Measurements from ENCODE around the gene CDKN2AIPNL. TPM values are rescaled to one million over a fixed set of nuclear protein-coding genes. Genes with fewer than 3 reads are reported as not detected.
A peak's percentile ranks its signal among the peaks of the same experiment; 100 is the strongest.

CDKN2AIPNL gene
- total RNA-seq, 2 donors from 2014 or later = 51.8 to 62.0 TPM

DNA sequence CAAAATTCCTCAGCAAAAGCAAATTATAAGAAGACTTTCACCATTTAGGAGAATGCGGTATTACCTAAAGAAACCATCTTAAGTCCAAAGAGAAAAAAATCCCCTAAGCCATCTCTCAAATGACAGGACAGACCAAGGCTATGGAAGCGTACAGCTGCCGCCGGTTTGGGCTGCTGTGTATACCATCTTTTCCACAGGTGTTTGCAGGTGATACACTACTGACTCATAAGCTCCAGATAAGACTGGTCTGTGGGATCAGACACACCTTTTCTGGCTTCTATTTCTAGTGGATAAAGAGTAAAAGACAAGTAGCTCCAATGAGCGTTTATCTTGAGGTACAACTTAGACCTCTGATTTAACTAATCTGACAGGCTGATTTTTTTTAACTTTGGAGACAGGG, 7.7 kb downstream of the CDKN2AIPNL start:
- Mint-ChIP-seq H3K27ac (no peak overlapping the region), H3K27me3 (ENCODE audit: insufficient read depth) (no peaks in the 10 kb centered on the region), H3K36me3 (ENCODE audit: low read depth) (peaks cover 38% of the 10 kb centered on the region), H3K4me1 (no peaks in the 10 kb centered on the region), H3K4me3 (no peak overlapping the region), H3K9me3 (no peaks in the 10 kb centered on the region)
- H3K9me3 ChIP-seq (ENCODE audit: control insufficient read depth, low read length) = no peaks in the 10 kb centered on the region
- WGBS, 2 experiments (ENCODE audit: insufficient coverage in 1 of 2, insufficient read length in 1 of 2) = 94 to 95% methylated on average over 4 to 5 of the region's 5 CpGs
- TF ChIP-seq, protein P1, sequence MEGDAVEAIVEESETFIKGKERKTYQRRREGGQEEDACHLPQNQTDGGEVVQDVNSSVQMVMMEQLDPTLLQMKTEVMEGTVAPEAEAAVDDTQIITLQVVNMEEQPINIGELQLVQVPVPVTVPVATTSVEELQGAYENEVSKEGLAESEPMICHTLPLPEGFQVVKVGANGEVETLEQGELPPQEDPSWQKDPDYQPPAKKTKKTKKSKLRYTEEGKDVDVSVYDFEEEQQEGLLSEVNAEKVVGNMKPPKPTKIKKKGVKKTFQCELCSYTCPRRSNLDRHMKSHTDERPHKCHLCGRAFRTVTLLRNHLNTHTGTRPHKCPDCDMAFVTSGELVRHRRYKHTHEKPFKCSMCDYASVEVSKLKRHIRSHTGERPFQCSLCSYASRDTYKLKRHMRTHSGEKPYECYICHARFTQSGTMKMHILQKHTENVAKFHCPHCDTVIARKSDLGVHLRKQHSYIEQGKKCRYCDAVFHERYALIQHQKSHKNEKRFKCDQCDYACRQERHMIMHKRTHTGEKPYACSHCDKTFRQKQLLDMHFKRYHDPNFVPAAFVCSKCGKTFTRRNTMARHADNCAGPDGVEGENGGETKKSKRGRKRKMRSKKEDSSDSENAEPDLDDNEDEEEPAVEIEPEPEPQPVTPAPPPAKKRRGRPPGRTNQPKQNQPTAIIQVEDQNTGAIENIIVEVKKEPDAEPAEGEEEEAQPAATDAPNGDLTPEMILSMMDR (conservative IDR thresholded peaks at IDR 0.05) = no peak
- DNase-seq = no peak
- H3K4me3 ChIP-seq (ENCODE audit: low read length) = no peak overlapping the region
- H3K27ac ChIP-seq (ENCODE audit: low read depth, low read length) = no peak overlapping the region
- H3K36me3 ChIP-seq (ENCODE audit: control insufficient read depth, insufficient read depth, low read length) = peaks cover 24% of the 10 kb centered on the region
- H3K27me3 ChIP-seq (ENCODE audit: control insufficient read depth, insufficient read depth, low read length, poor library complexity, severe bottlenecking) = no peaks in the 10 kb centered on the region
- H3K4me1 ChIP-seq (ENCODE audit: control insufficient read depth, insufficient read depth, low read length) = no peaks in the 10 kb centered on the region
- H3K9ac ChIP-seq (ENCODE audit: extremely low read depth, low read length, poor library complexity, severe bottlenecking) = no peak overlapping the region

GRCh38 chr5:134398609-134399155, 13.0 kb downstream of the CDKN2AIPNL start:
- no peak overlapping the region for H3K27ac Mint-ChIP-seq
- peaks cover 49% of the 10 kb centered on the region for H3K36me3 Mint-ChIP-seq (ENCODE audit: low read depth)
- Histone ChIP-seq H3K36me3 (ENCODE audit: control insufficient read depth, insufficient read depth, low read length) (peaks cover 52% of the 10 kb centered on the region), H3K27ac (ENCODE audit: low read depth, low read length) (no peak overlapping the region), H3K9ac (ENCODE audit: extremely low read depth, low read length, poor library complexity, severe bottlenecking) (no peak overlapping the region), H3K9me3 (ENCODE audit: control insufficient read depth, low read length) (no peaks in the 10 kb centered on the region), H3K4me3 (ENCODE audit: low read length) (no peak overlapping the region), H3K27me3 (ENCODE audit: control insufficient read depth, insufficient read depth, low read length, poor library complexity, severe bottlenecking) (no peaks in the 10 kb centered on the region), H3K4me1 (ENCODE audit: control insufficient read depth, insufficient read depth, low read length) (no peaks in the 10 kb centered on the region)
- no peaks in the 10 kb centered on the region for H3K27me3 Mint-ChIP-seq (ENCODE audit: insufficient read depth)
- no peak overlapping the region for H3K4me3 Mint-ChIP-seq
- DNase-seq = no peak
- TF ChIP-seq, protein P1 (conservative IDR thresholded peaks at IDR 0.05) = no peak
- H3K4me1 Mint-ChIP-seq = no peaks in the 10 kb centered on the region
- WGBS, 2 experiments (ENCODE audit: insufficient coverage in 1 of 2, insufficient read length in 1 of 2) = 98 to 100% methylated on average over 1 to 2 of the region's 2 CpGs
- H3K9me3 Mint-ChIP-seq = no peaks in the 10 kb centered on the region

DNA sequence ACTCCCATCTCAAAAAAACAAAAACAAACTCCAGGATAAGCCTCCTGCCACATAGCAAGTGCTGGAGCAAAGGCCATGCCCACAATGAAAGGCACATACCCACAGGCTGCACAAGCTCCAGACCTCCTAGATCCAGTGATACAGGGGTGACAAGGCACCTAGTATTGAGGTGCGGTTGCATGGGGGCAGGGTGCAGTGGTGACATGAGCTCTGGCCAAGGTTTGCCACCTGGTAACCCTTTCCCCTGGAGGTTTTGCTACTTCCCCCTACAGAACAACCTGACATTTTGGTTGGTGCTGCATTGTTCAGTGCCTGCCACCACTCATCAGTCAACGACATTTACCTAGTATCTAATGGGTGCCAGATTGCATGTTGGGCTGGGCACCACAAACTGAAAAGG, 14.5 kb downstream of the CDKN2AIPNL start:
- H3K4me3 Mint-ChIP-seq = no peak overlapping the region
- no peaks in the 10 kb centered on the region for H3K4me1 Mint-ChIP-seq
- Histone ChIP-seq H3K27me3 (ENCODE audit: control insufficient read depth, insufficient read depth, low read length, poor library complexity, severe bottlenecking) (no peaks in the 10 kb centered on the region), H3K9me3 (ENCODE audit: control insufficient read depth, low read length) (no peaks in the 10 kb centered on the region), H3K36me3 (ENCODE audit: control insufficient read depth, insufficient read depth, low read length) (peaks cover 62% of the 10 kb centered on the region), H3K4me1 (ENCODE audit: control insufficient read depth, insufficient read depth, low read length) (no peaks in the 10 kb centered on the region), H3K4me3 (ENCODE audit: low read length) (no peak overlapping the region), H3K9ac (ENCODE audit: extremely low read depth, low read length, poor library complexity, severe bottlenecking) (no peak overlapping the region), H3K27ac (ENCODE audit: low read depth, low read length) (no peak overlapping the region)
- H3K36me3 Mint-ChIP-seq (ENCODE audit: low read depth) = peaks cover 56% of the 10 kb centered on the region
- H3K27me3 Mint-ChIP-seq (ENCODE audit: insufficient read depth) = no peaks in the 10 kb centered on the region
- 95 to 100% methylated on average over 1 to 2 of the region's 2 CpGs for WGBS, 2 experiments (ENCODE audit: insufficient coverage in 1 of 2, insufficient read length in 1 of 2)
- H3K9me3 Mint-ChIP-seq = no peaks in the 10 kb centered on the region
- no peak for DNase-seq
- peak overlapping the region; percentile 30 for H3K27ac Mint-ChIP-seq
- TF ChIP-seq, protein P1 (conservative IDR thresholded peaks at IDR 0.05) = no peak
